MCF 10A (cell line): ENCODE measurements around the gene FRY. TPM values are rescaled to one million over a fixed set of nuclear protein-coding genes. Genes with fewer than 3 reads are reported as not detected.

ENCODE experiments used
- BruUV-seq: library from RNA; stranded (reverse); fragments of 400-500 nt; replicated peaks from 2 replicates; lab custom pipeline; 2021; lab: Mats Ljungman, UMichigan
- CTCF ChIA-PET: fragments of 300-600 bp; sonication (Branson Sonifier 250); formaldehyde crosslinking; extraction: SDS; loops from one replicate; lab custom pipeline; 2021; ENCODE audit warnings: antibody characterized with exemption, inconsistent platforms; lab: Yijun Ruan, JAX
- POLR2A ChIA-PET: fragments of 300-600, 350-650 bp; sonication (Branson Sonifier 250); formaldehyde crosslinking; extraction: SDS; loops from one replicate; lab custom pipeline; 2020; ENCODE audit warnings: antibody characterized with exemption, inconsistent platforms; lab: Yijun Ruan, JAX
- DNase-seq: peaks from one replicate; pipeline ENCODE4 v3.0.0-alpha.2; 2018; ENCODE audit not compliant: unreplicated experiment
- H3K27ac Mint-ChIP-seq: one replicate; pipeline ENCODE4 v1.8.0; 2022; ENCODE audit warnings: mild to moderate bottlenecking, low read depth, mixed read lengths; ENCODE audit not compliant: unreplicated experiment
- H3K27me3 Mint-ChIP-seq: one replicate; pipeline ENCODE4 v1.8.0; 2022; ENCODE audit warnings: mixed read lengths; ENCODE audit not compliant: insufficient read depth, unreplicated experiment
- H3K36me3 Mint-ChIP-seq: one replicate; pipeline ENCODE4 v1.8.0; 2022; ENCODE audit warnings: mild to moderate bottlenecking, moderate library complexity, mixed read lengths; ENCODE audit not compliant: insufficient read depth, unreplicated experiment
- H3K4me1 Mint-ChIP-seq: one replicate; pipeline ENCODE4 v1.8.0; 2022; ENCODE audit warnings: mixed read lengths; ENCODE audit not compliant: insufficient read depth, unreplicated experiment
- H3K4me3 Mint-ChIP-seq: one replicate; pipeline ENCODE4 v1.8.0; 2022; ENCODE audit warnings: mild to moderate bottlenecking, moderate library complexity, mixed read lengths; ENCODE audit not compliant: unreplicated experiment
- H3K9me3 Mint-ChIP-seq: one replicate; pipeline ENCODE4 v1.8.0; 2022; ENCODE audit warnings: mixed read lengths; ENCODE audit not compliant: unreplicated experiment
- intact Hi-C: fragments of 100-400 bp; cut with micrococcal nuclease; formaldehyde crosslinking; loops from 2 replicates; pipeline ENCODE4 v1.14.1; 2022
- total RNA-seq: library from RNA; stranded (reverse); gene quantifications from 2 replicates; pipeline ENCODE4 v1.2.3, GENCODE V29; 2022
- TF ChIP-seq, protein P1 (sequence below): fragments of 200-600 bp; IDR thresholded peaks from one replicate; pipeline ENCODE4 v1.8.0; 2022; ENCODE audit warnings: antibody characterized with exemption, mild to moderate bottlenecking; ENCODE audit not compliant: unreplicated experiment

Gene FRY
- total RNA-seq, 1 experiment from 2014 or later: 8.9 TPM

DNA sequence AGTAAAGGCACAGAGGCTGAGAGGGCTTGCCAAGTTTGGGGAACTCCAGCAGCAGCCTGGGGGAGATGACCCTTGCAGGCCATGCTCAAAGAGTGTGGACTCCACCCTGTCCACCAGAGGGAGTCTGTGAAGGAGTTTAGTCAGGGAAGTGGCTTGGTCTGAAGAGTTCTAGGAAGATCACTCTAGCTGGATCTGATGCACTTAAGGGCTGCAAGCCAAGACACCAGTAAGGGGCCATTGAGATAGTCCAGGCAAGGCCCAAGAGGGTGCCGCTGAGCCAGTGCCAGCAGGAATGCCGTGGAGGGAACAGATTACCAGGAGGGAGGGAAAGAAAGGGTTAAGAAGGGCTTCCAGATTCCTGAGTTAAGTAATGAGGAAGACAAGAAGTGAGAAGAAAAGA is 214.9 kb downstream of the FRY start:
- H3K4me1 Mint-ChIP-seq: peaks cover 8% of the 10 kb centered on the region
- intact Hi-C loops: loop anchor here (1.0 kb wide), 2 partner anchors 64 to 337 kb away; no protein-coding TSS in a partner anchor
- ChIA-PET CTCF (interaction anchor here (0.6 to 3.5 kb wide), 37 partner anchors 8 to 1523 kb away, joined by 3 to 25 read pairs (median 5); partner anchors contain the start of genes BRCA2 and ZAR1L), POLR2A (interaction anchor here (1.6 to 1.9 kb wide), 3 partner anchors 9 to 337 kb away, joined by 5 to 11 read pairs (median 6); no protein-coding TSS in a partner anchor)
- no peak overlapping the region for H3K27ac Mint-ChIP-seq
- H3K4me3 Mint-ChIP-seq: no peak overlapping the region
- no peaks in the 10 kb centered on the region for H3K9me3 Mint-ChIP-seq
- no peaks in the 10 kb centered on the region for H3K36me3 Mint-ChIP-seq
- no TSS peak for BruUV-seq
- peak; percentile 86 for DNase-seq
- TF ChIP-seq, protein P1, sequence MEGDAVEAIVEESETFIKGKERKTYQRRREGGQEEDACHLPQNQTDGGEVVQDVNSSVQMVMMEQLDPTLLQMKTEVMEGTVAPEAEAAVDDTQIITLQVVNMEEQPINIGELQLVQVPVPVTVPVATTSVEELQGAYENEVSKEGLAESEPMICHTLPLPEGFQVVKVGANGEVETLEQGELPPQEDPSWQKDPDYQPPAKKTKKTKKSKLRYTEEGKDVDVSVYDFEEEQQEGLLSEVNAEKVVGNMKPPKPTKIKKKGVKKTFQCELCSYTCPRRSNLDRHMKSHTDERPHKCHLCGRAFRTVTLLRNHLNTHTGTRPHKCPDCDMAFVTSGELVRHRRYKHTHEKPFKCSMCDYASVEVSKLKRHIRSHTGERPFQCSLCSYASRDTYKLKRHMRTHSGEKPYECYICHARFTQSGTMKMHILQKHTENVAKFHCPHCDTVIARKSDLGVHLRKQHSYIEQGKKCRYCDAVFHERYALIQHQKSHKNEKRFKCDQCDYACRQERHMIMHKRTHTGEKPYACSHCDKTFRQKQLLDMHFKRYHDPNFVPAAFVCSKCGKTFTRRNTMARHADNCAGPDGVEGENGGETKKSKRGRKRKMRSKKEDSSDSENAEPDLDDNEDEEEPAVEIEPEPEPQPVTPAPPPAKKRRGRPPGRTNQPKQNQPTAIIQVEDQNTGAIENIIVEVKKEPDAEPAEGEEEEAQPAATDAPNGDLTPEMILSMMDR: peak; percentile 74
- no peaks in the 10 kb centered on the region for H3K27me3 Mint-ChIP-seq

DNA sequence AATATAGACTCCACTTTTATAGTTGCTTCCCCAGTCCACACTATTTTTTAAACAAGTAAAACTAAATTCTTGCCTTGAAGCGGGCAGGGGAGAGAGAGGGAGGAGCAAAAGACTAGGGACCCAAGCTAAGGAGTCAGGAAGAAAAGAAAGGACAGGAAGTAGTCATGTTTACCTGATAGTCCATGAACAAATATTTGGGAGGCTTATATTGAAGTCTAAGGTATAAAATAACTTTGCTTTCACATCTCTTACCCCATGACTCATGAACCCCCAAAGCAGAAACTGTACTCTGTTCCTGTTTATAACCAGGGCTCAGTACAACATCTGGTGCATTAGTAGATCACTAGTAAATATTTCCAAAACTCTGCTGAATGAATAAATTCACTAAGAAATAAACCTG is 216.3 kb downstream of the FRY start:
- no peaks in the 10 kb centered on the region for H3K27me3 Mint-ChIP-seq
- H3K36me3 Mint-ChIP-seq: peaks cover 5% of the 10 kb centered on the region
- TF ChIP-seq, protein P1: no peak
- no peak for DNase-seq
- ChIA-PET CTCF (interaction anchor here (0.6 to 3.5 kb wide), 10 partner anchors 11 to 392 kb away, joined by 3 to 21 read pairs (median 4); no protein-coding TSS in a partner anchor), POLR2A (interaction anchor here (1.6 to 1.9 kb wide), 2 partner anchors 13 to 338 kb away, joined by 5 to 6 read pairs; no protein-coding TSS in a partner anchor)
- peaks cover 8% of the 10 kb centered on the region for H3K4me1 Mint-ChIP-seq
- intact Hi-C loops: no loop called here
- H3K27ac Mint-ChIP-seq: no peak overlapping the region
- no TSS peak for BruUV-seq
- H3K9me3 Mint-ChIP-seq: no peaks in the 10 kb centered on the region
- no peak overlapping the region for H3K4me3 Mint-ChIP-seq

DNA sequence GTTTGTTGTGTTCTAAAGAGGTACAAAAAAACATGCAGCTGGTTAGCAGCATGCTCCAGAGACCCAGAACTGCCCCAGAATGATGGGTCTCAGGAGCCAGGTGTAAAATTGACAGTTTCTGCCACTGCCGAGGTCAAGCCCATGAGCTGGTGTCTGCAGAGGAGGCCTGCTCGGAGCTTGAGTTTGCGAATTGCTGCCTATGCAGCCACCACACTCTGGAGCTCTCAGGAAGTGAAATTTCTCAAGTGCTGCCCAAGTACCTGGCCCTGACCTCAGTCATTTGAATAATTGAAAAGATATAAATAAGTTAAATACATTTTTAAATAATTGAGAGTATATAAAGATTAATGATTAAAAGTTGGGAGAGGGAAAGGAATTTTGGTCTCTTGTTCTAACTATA is 217.2 kb downstream of the FRY start:
- H3K27me3 Mint-ChIP-seq: no peaks in the 10 kb centered on the region
- no peaks in the 10 kb centered on the region for H3K9me3 Mint-ChIP-seq
- ChIA-PET POLR2A (no interaction called here), CTCF (interaction anchor here (0.5 kb wide), 1 partner anchor 40 kb away, joined by 3 read pairs; no protein-coding TSS in a partner anchor)
- DNase-seq: no peak
- H3K4me3 Mint-ChIP-seq: no peak overlapping the region
- H3K27ac Mint-ChIP-seq: no peak overlapping the region
- peaks cover 11% of the 10 kb centered on the region for H3K4me1 Mint-ChIP-seq
- TF ChIP-seq, protein P1: no peak
- H3K36me3 Mint-ChIP-seq: peaks cover 5% of the 10 kb centered on the region
- no TSS peak for BruUV-seq
- intact Hi-C loops: no loop called here

DNA sequence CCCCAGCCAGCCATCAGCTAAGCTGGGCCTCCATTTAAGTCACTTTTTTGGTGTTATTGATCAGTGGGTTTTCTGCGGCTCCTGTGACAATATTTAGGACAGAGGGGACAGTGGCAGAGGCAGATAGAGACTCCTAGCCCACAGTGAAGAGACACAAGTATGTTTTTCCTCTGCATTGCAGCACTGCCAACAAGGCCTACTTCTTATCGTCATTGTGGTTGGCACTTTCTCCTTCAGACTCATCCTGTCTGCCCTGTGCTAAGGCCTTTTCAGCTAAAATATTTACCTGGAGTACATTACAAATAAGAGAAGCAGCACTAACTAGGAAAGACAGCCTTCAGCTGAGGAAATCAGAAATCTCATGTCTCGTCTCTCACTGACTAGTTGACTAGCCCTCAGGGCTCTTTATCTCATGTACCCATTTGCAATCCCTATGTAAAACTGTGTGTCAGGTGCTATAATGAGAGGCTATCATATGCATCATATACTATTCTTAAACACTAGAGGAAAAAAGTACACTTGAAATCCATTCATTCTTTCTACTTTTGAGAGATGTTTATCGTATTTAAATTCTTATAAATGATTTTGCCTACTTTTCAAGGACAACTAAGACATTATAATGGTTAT is 221.4 kb downstream of the FRY start:
- POLR2A ChIA-PET: interaction anchor here (0.6 to 1.3 kb wide), 3 partner anchors 17 to 364 kb away, joined by 3 to 5 read pairs (median 3); no protein-coding TSS in a partner anchor
- H3K4me3 Mint-ChIP-seq: no peak overlapping the region
- no peak overlapping the region for H3K27ac Mint-ChIP-seq
- CTCF ChIA-PET: interaction anchor here (1.3 kb wide), 1 partner anchor 251 kb away, joined by 3 read pairs; no protein-coding TSS in a partner anchor
- TF ChIP-seq, protein P1: no peak
- intact Hi-C loops: no loop called here
- peaks cover 5% of the 10 kb centered on the region for H3K36me3 Mint-ChIP-seq
- no TSS peak for BruUV-seq
- no peak for DNase-seq
- no peaks in the 10 kb centered on the region for H3K9me3 Mint-ChIP-seq
- peaks cover 19% of the 10 kb centered on the region for H3K4me1 Mint-ChIP-seq
- no peaks in the 10 kb centered on the region for H3K27me3 Mint-ChIP-seq
